HL-60 (cell line): Measurements from ENCODE around the gene ZNF777.
A peak's percentile ranks its signal among the peaks of the same experiment; 100 is the strongest.

Source experiments
- DNase-seq, 2 experiments: peaks; one replicate each; pipeline ENCODE4 v3.0.0-alpha.2; 2010 to 2020; ENCODE audit warnings: low read depth in 1 of 2, low spot score in 1 of 2
- H3K27ac ChIP-seq: fragments of 250-450 bp; sonication (Bioruptor Pico); replicated peaks from 2 replicates; pipeline ENCODE4 v1.5.1; 2020; ENCODE audit warnings: mild to moderate bottlenecking, moderate library complexity
- H3K27me3 ChIP-seq: fragments of 250-450 bp; sonication (Bioruptor Pico); 2 replicates; pipeline ENCODE4 v1.5.1; 2021; ENCODE audit warnings: mild to moderate bottlenecking, moderate library complexity; ENCODE audit not compliant: insufficient read depth, poor library complexity, severe bottlenecking
- H3K4me3 ChIP-seq: replicated peaks from 2 replicates; pipeline ENCODE4 v1.5.1; 2011; ENCODE audit warnings: mild to moderate bottlenecking, control low read depth, low read length; ENCODE audit not compliant: insufficient read depth
- GABPA ChIP-seq: IDR thresholded peaks from 2 replicates; pipeline ENCODE4 v1.6.1; 2012; ENCODE audit warnings: low read depth
- POLR2AphosphoS5 ChIP-seq: IDR thresholded peaks from 2 replicates; pipeline ENCODE4 v1.6.1; 2012; ENCODE audit warnings: low read depth
- SPI1 ChIP-seq: IDR thresholded peaks from 2 replicates; pipeline ENCODE4 v1.6.1; 2012; ENCODE audit warnings: low read depth, mild to moderate bottlenecking, borderline replicate concordance
- TF ChIP-seq, protein P1 (sequence below): IDR thresholded peaks from one replicate; pipeline ENCODE4 v1.5.1; 2011; ENCODE audit warnings: low read length, control low read depth, inconsistent platforms; ENCODE audit not compliant: insufficient read depth
- TF ChIP-seq, protein P2 (sequence below): IDR thresholded peaks from 2 replicates; pipeline ENCODE4 v1.6.1; 2012; ENCODE audit warnings: low read depth; ENCODE audit not compliant: insufficient replicate concordance

The ZNF777 gene

DNA sequence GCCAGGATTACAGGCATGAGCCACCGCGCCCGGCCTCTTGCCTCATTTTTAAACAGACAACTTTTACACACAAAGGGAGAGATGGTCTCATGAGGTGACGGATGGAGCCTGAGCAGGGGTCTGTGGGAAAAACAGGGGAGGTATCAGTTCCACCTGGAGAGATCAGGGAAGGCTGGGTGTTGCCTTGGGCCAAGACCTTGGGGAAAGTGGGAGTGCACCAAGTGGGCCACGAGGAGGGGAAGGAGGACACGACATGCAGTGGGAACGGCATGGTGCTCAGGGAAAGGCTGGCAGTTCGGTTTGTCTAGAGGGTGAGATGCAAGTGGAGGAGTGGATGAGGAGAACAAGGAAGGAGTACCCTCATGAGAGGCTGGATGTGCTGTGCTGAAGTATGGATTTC is 8.9 kb upstream of the ZNF777 start:
- Histone ChIP-seq H3K4me3 (no peak overlapping the region), H3K27ac (no peak overlapping the region), H3K27me3 (no peaks in the 10 kb centered on the region)
- DNase-seq = no peak
- TF ChIP-seq, protein P1, sequence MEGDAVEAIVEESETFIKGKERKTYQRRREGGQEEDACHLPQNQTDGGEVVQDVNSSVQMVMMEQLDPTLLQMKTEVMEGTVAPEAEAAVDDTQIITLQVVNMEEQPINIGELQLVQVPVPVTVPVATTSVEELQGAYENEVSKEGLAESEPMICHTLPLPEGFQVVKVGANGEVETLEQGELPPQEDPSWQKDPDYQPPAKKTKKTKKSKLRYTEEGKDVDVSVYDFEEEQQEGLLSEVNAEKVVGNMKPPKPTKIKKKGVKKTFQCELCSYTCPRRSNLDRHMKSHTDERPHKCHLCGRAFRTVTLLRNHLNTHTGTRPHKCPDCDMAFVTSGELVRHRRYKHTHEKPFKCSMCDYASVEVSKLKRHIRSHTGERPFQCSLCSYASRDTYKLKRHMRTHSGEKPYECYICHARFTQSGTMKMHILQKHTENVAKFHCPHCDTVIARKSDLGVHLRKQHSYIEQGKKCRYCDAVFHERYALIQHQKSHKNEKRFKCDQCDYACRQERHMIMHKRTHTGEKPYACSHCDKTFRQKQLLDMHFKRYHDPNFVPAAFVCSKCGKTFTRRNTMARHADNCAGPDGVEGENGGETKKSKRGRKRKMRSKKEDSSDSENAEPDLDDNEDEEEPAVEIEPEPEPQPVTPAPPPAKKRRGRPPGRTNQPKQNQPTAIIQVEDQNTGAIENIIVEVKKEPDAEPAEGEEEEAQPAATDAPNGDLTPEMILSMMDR = no peak
- TF ChIP-seq SPI1 (no peak), POLR2AphosphoS5 (no peak), GABPA (no peak)
- TF ChIP-seq, protein P2, sequence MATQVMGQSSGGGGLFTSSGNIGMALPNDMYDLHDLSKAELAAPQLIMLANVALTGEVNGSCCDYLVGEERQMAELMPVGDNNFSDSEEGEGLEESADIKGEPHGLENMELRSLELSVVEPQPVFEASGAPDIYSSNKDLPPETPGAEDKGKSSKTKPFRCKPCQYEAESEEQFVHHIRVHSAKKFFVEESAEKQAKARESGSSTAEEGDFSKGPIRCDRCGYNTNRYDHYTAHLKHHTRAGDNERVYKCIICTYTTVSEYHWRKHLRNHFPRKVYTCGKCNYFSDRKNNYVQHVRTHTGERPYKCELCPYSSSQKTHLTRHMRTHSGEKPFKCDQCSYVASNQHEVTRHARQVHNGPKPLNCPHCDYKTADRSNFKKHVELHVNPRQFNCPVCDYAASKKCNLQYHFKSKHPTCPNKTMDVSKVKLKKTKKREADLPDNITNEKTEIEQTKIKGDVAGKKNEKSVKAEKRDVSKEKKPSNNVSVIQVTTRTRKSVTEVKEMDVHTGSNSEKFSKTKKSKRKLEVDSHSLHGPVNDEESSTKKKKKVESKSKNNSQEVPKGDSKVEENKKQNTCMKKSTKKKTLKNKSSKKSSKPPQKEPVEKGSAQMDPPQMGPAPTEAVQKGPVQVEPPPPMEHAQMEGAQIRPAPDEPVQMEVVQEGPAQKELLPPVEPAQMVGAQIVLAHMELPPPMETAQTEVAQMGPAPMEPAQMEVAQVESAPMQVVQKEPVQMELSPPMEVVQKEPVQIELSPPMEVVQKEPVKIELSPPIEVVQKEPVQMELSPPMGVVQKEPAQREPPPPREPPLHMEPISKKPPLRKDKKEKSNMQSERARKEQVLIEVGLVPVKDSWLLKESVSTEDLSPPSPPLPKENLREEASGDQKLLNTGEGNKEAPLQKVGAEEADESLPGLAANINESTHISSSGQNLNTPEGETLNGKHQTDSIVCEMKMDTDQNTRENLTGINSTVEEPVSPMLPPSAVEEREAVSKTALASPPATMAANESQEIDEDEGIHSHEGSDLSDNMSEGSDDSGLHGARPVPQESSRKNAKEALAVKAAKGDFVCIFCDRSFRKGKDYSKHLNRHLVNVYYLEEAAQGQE = no peak

DNA sequence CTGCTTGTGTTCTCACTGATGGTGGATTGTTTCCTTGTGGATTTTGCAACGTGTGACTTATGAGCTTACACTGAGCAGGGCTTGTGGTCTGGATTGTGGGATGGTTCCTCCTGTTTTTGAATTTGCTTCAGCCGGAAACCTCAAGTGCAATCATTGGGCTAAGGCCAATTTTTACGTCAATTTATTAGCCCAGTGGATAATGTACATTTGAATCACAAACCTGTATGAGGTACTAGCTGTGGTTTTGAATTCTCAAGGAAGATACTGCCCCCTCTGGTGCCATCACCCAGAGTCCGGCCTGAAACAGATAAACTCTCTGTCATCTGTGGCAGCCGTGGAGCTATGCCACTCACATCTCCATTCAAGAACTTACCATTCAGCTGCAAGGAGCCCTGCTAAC is 7.3 kb upstream of the ZNF777 start:
- H3K27ac ChIP-seq = no peak overlapping the region
- DNase-seq = peak; percentile 35 to 61
- no peaks in the 10 kb centered on the region for H3K27me3 ChIP-seq
- TF ChIP-seq GABPA (no peak), POLR2AphosphoS5 (peak; percentile 56; the same call in 1 of the 2 replicates)
- H3K4me3 ChIP-seq = no peak overlapping the region

DNA sequence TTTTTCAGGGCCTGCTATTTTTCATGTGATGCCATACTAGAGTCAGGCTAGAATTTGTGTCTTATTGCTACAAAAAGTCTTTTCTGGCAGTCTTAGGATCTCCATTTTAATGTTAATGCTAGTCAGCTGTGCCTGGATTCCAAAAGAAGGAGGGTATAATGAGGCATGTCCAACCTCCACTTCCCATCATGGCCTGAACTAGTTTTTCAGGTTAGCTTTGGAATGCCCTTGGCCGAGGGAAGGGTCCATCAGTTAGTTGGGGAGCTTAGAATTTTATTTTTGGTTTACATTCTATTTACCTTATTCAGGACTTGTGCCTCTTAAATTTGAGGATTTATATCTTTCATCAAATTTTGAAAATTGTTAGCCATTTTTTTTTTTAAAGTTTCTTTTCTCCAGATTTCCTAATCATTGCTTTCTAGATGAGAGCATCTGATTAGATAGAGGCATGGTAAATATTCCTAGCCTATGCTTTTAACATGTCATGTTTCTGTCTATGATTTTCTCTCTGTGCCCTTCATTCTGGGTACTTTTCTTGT is 6.5 kb upstream of the ZNF777 start:
- no peak overlapping the region for H3K27ac ChIP-seq
- TF ChIP-seq, protein P1 = no peak
- TF ChIP-seq POLR2AphosphoS5 (no peak), SPI1 (no peak), GABPA (no peak)
- TF ChIP-seq, protein P2 = no peak
- H3K4me3 ChIP-seq = no peak overlapping the region
- no peaks in the 10 kb centered on the region for H3K27me3 ChIP-seq
- no peak for DNase-seq

DNA sequence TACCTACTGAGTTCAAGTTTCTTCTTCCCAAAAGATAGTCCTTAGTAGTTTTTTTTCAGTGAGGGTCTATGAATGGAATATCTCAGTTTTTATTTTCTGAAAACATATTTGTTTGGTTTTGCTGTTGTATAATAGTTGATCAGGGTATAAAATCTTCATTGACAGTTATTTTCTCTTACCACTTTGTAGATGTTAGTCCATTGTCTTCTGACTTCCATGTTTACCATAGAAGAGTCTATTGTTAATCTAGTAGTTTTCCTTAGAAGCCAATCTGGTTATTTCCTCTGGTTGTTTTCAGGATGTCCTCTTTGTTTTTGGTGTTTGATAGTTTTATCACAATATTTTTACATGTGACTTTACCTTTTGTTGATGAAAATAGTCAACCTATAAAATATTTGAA is 5.5 kb upstream of the ZNF777 start:
- Histone ChIP-seq H3K27ac (no peak overlapping the region), H3K4me3 (no peak overlapping the region), H3K27me3 (no peaks in the 10 kb centered on the region)
- TF ChIP-seq, protein P1 = no peak
- TF ChIP-seq SPI1 (no peak), POLR2AphosphoS5 (no peak), GABPA (no peak)
- TF ChIP-seq, protein P2 = no peak
- DNase-seq = no peak
